Cardiac muscle cell (in vitro differentiated cells and primary cell): ENCODE results near the gene ADAM17. TPM values are rescaled to one million over a fixed set of nuclear protein-coding genes. Genes with fewer than 3 reads are reported as not detected.

Source experiments
- DNase-seq, 2 donors: peaks; one replicate each; pipeline versions ENCODE4 v3.0.0 to v3.0.0-alpha.2; 2010 to 2017; ENCODE audit warnings: low read depth in 1 of 2, low spot score in 1 of 2
- H3K27ac ChIP-seq: fragments of 200-600 bp; sonication (generic); 2 replicates; pipeline ENCODE4 v1.5.1; 2016
- H3K27me3 ChIP-seq: fragments of 200-600 bp; sonication (generic); 2 replicates; pipeline ENCODE4 v1.6.0; 2016; ENCODE audit warnings: control low read depth
- H3K36me3 ChIP-seq: fragments of 200-600 bp; sonication (generic); 2 replicates; pipeline ENCODE4 v1.5.1; 2016; ENCODE audit warnings: control low read depth
- H3K4me1 ChIP-seq: fragments of 200-600 bp; sonication (generic); 2 replicates; pipeline ENCODE4 v1.8.1; 2017; ENCODE audit warnings: low read depth, mild to moderate bottlenecking, mixed run types
- H3K4me3 ChIP-seq: fragments of 200-600 bp; sonication (generic); 2 replicates; pipeline ENCODE4 v1.5.1; 2016; ENCODE audit warnings: mild to moderate bottlenecking
- H3K9me3 ChIP-seq: fragments of 200-600 bp; sonication (generic); 2 replicates; pipeline ENCODE4 v1.5.1; 2017; ENCODE audit warnings: low read depth, mild to moderate bottlenecking, control low read depth
- polyA plus RNA-seq: library from polyadenylated mRNA; unstranded; fragments of >200 nt; fragmentation: Nextera tagmentation; extraction: Ambion mirVana; gene quantifications from 2 replicates; pipeline ENCODE4 v1.2.1, GENCODE V29; 2016
- total RNA-seq: library from RNA; depleted of rRNA; stranded (reverse); fragments of >200 nt; gene quantifications from 2 replicates; pipeline ENCODE4 v1.2.3, GENCODE V29; 2016
- TF ChIP-seq, protein P1 (sequence below): IDR thresholded peaks from 2 replicates; pipeline ENCODE4 v1.5.1; 2012; ENCODE audit warnings: low read depth, mild to moderate bottlenecking, low read length

ADAM17 gene
- total and polyA plus RNA-seq, 2 experiments from 2014 or later, result 23.9 to 32.0 TPM

DNA sequence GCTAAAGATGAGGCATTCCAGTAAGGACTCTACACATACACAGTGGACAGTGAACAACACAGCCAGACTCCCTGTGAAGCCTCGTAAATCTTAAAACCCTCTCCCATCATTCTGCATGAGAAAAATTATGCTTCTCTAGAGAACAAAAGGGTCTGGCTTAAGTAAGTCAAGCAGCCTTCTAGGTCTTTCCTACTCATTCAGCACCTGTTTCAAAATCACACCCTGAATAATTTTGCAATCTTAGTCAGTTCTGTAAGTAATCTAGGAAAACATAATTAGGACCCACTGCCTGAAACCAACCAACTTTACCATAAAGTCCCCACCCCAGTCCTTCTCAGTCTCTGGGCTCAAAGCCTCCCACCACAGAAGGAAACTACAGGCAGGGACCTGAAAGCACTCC lies 61.5 kb downstream of the ADAM17 start:
- H3K27me3 ChIP-seq, result no peaks in the 10 kb centered on the region
- H3K36me3 ChIP-seq, result peaks cover 60% of the 10 kb centered on the region
- DNase-seq, result no peak
- H3K27ac ChIP-seq, result no peak overlapping the region
- H3K4me1 ChIP-seq, result no peaks in the 10 kb centered on the region
- no peak overlapping the region for H3K4me3 ChIP-seq
- H3K9me3 ChIP-seq, result no peaks in the 10 kb centered on the region
- TF ChIP-seq, protein P1, sequence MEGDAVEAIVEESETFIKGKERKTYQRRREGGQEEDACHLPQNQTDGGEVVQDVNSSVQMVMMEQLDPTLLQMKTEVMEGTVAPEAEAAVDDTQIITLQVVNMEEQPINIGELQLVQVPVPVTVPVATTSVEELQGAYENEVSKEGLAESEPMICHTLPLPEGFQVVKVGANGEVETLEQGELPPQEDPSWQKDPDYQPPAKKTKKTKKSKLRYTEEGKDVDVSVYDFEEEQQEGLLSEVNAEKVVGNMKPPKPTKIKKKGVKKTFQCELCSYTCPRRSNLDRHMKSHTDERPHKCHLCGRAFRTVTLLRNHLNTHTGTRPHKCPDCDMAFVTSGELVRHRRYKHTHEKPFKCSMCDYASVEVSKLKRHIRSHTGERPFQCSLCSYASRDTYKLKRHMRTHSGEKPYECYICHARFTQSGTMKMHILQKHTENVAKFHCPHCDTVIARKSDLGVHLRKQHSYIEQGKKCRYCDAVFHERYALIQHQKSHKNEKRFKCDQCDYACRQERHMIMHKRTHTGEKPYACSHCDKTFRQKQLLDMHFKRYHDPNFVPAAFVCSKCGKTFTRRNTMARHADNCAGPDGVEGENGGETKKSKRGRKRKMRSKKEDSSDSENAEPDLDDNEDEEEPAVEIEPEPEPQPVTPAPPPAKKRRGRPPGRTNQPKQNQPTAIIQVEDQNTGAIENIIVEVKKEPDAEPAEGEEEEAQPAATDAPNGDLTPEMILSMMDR, result no peak

DNA sequence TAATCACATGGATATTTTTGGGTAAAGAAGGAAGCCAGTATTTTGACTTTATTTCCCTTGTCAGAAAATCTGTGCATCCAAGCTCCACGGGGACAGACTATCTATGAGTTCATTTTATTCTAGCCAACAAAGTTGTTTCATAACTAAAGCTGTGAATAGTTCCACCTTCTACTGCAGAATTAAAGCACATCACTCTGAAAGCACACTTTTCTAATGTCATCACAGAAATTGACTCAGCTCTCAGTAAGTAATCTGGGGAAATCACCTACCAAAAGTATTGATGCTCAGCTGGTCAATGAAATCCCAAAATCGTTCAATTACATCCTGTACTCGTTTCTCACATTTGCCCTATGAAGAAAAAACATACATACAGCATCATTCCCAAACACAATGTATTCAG lies 62.2 kb downstream of the ADAM17 start:
- H3K36me3 ChIP-seq, result peaks cover 65% of the 10 kb centered on the region
- no peak overlapping the region for H3K27ac ChIP-seq
- no peak overlapping the region for H3K4me3 ChIP-seq
- H3K27me3 ChIP-seq, result no peaks in the 10 kb centered on the region
- H3K4me1 ChIP-seq, result no peaks in the 10 kb centered on the region
- no peak for DNase-seq
- H3K9me3 ChIP-seq, result no peaks in the 10 kb centered on the region
- TF ChIP-seq, protein P1, result no peak

DNA sequence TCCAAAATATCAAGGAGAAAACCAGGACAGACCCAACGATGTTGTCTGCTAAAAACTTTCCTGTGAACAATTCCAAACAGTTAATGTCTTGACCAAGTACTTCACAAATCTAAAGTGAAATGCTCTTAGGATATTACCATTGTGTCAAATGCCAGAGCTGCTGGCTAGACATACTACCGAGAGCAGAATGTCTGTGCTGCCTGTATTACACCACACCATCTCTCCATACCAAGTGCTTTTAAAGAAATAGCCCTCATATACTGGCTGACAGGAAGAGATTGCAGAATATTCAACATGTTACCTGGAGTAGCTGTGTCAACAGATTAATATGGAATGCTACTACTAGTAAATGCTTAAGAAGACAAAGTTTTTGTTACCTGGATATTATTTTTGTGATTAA lies 62.7 kb downstream of the ADAM17 start:
- peak overlapping the region; percentile 32 for H3K27ac ChIP-seq
- H3K27me3 ChIP-seq, result no peaks in the 10 kb centered on the region
- no peak for DNase-seq
- TF ChIP-seq, protein P1, result no peak
- no peak overlapping the region for H3K4me3 ChIP-seq
- peaks cover 69% of the 10 kb centered on the region for H3K36me3 ChIP-seq
- H3K9me3 ChIP-seq, result no peaks in the 10 kb centered on the region
- H3K4me1 ChIP-seq, result no peaks in the 10 kb centered on the region

DNA sequence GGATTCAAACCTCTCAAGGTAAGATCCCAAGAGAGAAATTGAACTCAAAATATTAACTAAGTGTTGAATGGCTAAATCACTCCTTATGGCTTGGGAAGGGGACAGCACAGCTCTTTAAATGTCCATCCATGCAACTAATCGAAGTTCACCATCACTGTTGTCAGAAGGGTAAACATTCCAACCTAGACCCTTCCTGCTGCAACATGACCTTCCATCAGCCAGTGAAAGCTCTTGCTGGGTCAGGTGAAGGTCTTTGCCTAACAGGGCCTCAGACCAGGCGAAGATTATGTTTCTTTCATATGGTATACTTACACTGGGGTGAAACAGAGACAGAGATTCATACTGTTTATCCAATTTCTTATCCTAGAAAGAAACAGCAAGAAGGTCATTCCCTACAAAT lies 64.8 kb downstream of the ADAM17 start:
- Histone ChIP-seq H3K4me1 (no peaks in the 10 kb centered on the region), H3K36me3 (peaks cover 80% of the 10 kb centered on the region), H3K27me3 (no peaks in the 10 kb centered on the region), H3K4me3 (no peak overlapping the region), H3K9me3 (no peaks in the 10 kb centered on the region), H3K27ac (peak overlapping the region; percentile 25)
- TF ChIP-seq, protein P1, result no peak
- DNase-seq, result no peak

DNA sequence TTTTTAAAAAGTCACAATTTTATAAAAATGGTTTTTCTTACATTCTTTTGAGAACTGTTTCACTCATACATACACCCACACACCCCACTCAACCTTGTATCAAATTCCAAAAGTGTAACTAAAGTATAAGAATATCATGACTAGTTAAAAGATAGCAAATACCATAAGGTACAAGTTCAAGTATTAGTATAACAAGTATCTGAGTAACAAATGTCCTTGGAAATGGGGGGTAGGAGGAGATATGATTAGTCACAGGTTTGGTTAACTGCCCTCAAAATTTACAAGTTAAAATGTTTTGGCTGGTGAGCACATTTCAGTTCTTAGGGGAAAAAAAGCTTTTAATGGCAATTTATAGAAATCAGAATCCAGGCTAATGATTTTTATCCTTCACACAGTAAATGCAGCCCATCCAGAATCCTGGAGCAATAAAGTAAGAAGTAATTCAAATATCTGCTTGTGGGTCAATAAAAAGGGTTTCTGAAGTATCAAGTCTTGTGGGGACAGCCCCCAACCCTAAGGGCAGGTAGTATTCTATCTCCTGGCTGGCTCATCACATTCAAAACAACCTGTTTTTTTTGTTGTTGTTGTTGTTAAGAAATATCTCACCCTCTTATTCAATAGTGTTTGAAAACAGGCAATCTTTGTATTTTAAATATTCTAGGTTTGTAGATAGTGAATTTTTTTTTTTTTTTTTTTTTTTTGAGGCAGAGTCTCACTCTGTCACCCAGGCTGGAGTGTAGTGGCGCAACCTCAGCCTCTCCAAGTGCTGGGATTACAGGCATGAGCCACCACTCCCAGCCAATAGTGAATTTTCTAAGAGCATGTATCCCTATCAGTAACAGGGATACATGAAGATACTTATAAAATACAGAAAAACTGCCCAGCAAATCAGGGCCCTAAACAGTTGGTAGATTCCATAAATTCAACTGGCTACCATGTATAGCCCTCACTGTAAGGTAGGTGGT lies 66.8 kb downstream of the ADAM17 start:
- Histone ChIP-seq H3K36me3 (peaks cover 87% of the 10 kb centered on the region), H3K9me3 (no peaks in the 10 kb centered on the region), H3K27ac (no peak overlapping the region), H3K27me3 (no peaks in the 10 kb centered on the region), H3K4me3 (no peak overlapping the region), H3K4me1 (no peaks in the 10 kb centered on the region)
- DNase-seq, result no peak
- TF ChIP-seq, protein P1, result no peak
